H1 (cell line): ENCODE measurements around the gene PLEKHG5.

ENCODE experiments used
- EZH2 ChIP-seq: fragments of 200-600 bp; sonication (generic); IDR thresholded peaks from 2 replicates; pipeline ENCODE4 v1.7.1; 2012; ENCODE audit warnings: low read depth, mild to moderate bottlenecking, moderate library complexity, low read length, inconsistent platforms; ENCODE audit not compliant: severe bottlenecking
- JUND ChIP-seq: IDR thresholded peaks from 2 replicates; pipeline ENCODE4 v1.6.1; 2011; ENCODE audit warnings: mild to moderate bottlenecking, improper control_type of control experiment, low read length
- MAFK ChIP-seq: IDR thresholded peaks from 2 replicates; pipeline ENCODE4 v1.6.1; 2012; ENCODE audit warnings: low read depth, mild to moderate bottlenecking, improper control_type of control experiment, low read length
- POLR2A ChIP-seq, 2 experiments: IDR thresholded peaks; 1 replicate in 1 of 2; 2 replicates in 1 of 2; pipeline ENCODE4 v1.6.1; 2011; ENCODE audit warnings: low read depth in 2 of 2, low read length in 2 of 2, mild to moderate bottlenecking in 2 of 2; ENCODE audit errors: control extremely low read depth in 1 of 2
- RFX5 ChIP-seq: IDR thresholded peaks from 2 replicates; pipeline ENCODE4 v1.6.1; 2011; ENCODE audit warnings: low read depth, low read length, improper control_type of control experiment, borderline replicate concordance

- TF ChIP-seq RFX5, result no peak
- TF ChIP-seq MAFK, result no peak
- TF ChIP-seq EZH2, result no peak
- TF ChIP-seq JUND, result no peak
- no peak for TF ChIP-seq POLR2A (IDR thresholded peaks at IDR 0.05; ENCODE audit: control extremely low read depth in 1 of 2, low read depth in 2 of 2, low read length in 2 of 2)
These were observed 41.4 kb downstream of the PLEKHG5 start for GRCh38 chr1:6450005-6450450.
